ENCODE measurements around the gene EMID1.
A peak's percentile ranks its signal among the peaks of the same experiment; 100 is the strongest.

EMID1 gene

DNA sequence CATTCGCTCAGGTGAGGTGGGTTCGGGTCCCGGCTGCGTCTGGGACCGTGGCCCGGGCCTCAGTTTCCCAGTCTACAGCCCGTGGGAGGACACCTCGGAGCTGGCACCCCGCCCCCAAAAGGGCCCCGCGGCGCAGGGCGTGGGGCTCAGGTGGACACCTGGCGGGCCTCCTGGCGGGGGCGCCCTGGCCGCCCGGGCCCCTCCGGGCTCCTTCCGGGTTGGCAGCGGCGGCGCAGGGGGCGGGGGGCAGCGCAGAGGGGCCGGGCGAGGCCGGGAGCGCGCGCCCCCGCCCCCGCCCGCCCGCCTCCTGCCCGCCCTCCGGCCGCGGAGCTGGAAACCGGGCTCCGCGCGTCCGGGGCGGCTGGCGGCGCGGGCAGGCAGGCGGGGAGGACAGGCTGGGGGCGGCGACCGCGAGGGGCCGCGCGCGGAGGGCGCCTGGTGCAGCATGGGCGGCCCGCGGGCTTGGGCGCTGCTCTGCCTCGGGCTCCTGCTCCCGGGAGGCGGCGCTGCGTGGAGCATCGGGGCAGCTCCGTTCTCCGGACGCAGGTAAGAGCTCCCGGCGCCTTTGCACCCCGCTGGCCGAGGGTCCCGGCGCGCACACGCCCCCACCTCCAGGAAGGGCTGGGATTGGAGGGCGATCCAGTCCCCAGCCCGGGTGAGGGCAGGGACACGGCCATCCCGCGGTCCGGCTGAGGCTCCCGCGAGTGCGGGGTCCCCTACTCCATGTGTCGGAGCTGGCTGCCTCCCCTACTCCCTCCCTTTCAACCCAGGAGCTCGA, at the start of gene EMID1:
Gene EMID1, plus strand, starts transcription at position 303 of the 778 bp plus-strand sequence. Its CDS starts 143 bp downstream, at position 446.
- DNase-seq (ENCODE audit: low spot score): peak; percentile 40

DNA sequence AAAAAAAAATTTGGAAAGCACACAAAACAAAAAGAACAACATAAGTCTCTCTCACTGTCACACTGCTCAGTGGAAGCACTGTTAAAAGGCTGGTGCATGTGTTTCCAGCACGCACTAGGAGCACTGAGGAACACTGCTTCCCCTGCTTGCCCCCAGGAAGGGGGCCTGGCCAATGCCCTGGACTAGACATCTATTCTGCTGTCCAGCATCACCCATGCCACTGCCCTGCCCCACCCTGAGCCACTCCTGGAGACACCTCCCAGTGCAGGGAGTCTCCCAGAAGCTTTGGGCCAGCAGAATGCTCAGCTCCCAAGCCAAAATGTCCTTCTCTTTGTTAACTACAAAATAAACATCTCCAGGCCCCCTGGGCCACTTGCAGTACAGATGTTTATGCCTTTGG, 49.7 kb upstream of the EMID1 start:
- no peak for DNase-seq (ENCODE audit: low spot score)

DNA sequence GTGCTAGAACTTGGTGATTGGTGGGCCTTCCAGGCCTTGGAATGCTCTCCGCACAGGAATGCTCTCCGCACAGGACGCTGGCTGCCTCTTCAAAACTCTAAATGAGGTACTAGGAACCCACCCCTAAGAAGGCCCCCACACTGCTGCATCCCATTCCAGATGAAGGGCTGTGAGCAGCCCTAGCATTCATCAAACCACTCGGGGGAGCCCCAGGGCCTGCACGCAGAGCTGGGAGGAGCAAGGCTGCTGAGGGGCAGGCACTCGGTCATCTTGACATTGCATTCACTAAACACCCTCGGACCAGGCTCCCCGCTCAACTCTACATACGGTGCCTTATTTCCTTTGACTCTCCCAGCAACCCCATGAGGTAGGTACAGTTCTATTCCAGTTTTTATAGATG, 49.2 kb upstream of the EMID1 start:
- no peak for DNase-seq (ENCODE audit: low spot score)

DNA sequence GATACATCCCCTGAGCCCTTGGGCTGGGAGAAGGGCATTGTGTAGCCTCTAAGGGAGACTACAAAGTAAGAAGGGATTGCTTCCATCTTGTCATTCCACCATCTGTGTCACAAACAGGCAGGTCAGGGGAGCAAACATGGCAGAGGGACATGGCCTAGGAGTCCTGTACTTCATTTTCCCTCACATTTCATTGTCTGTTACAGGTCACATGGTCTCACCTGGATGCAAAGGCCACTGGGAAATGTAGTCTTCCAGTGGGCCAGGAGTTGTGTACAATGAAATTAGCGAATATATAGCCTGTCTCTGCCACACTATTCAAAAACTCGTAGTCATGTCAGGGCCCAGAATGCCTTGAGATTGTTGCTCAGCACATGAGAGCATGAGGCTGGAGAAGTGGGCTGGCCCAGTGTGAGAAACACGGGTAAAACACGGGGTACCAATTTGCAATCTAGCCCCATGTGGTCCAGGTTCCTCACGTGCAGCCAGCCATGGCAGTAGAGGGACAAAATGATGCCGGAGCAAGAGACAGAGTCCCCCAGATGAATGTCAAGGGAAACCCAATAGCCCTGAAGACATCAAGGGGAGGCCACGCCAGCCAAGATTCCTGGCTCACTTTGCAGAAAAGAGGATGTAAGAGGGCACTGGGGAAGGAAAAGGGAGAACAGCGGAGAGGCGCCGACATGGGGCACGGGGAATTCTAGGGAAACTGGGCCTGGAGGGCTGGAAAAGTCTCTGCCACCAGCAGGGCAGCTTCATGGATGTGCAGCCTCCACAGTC, 47.7 kb upstream of the EMID1 start:
- DNase-seq (ENCODE audit: low spot score): no peak

DNA sequence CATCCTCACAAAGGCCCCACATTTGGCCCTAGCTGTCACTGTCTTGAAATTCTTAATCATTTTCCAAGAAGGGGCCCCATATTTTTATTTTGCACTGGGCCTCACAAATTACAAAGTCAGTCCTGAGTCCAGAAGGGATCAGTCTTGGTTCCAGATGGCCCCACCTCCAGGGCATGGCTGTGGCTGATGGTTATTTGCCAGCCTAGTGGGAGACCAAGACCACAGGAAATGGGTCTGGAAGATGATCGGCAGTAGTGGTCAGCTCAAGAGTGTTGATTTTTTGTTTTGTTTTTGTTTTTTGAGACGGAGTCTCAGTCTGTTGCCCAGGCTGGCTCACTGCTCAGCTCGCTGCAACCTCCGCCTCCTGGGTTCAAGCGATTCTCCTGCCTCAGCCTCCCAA, 47.1 kb upstream of the EMID1 start:
- DNase-seq (ENCODE audit: low spot score): no peak

DNA sequence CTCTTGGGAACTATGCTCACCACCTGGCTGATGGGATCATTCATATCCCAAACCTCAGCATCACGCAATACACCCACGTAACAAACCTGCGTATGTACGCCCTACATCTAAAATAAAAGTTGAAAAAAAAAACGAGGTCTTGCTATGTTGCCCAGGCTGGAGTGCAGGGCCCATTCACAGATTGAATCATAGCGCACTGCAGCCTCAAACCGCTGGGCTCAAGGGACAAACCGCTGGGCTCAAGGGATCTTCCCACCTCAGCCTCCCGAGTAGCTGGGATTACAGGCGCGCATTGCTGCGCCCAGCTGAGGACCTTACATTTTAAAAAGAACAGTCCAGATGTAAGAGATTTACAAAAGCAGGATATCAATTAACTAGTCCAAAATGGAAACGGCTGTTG, 41.9 kb upstream of the EMID1 start:
- no peak for DNase-seq (ENCODE audit: low spot score)

DNA sequence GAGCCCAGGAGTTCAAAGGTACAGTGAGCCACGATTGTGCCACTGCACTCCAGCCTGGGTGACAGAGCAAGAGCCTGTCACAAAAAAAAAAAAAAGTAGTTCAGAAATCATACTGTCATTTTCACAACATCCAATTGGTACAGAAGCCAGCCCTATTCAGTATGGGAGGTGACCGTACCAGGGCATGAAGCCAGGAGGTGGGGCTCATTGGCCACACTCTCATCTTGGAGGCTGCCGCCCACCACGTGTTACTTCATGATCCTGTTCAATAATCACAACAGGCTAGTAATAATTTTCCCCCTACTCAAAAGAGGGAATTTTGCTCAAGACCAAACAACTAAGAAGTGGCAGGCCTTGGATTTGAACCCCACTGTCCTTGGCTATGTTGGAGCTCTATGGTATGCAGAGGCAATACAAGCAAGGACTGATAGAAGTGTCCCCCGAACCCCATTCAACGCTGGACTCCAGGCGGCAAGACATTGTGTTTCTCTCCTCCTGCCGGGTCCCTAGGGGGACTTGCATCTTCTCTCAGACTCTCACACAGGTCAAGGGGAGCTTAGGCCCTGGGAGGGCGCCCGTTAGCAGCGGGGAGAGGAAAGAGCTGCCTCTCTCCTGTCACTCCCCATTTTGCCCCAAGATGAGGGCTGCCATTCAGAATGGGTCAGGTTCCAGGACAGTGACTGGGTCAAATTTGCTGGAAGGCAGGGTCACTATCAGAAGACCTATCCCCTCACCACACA, 40.2 kb upstream of the EMID1 start:
- no peak for DNase-seq (ENCODE audit: low spot score)

DNA sequence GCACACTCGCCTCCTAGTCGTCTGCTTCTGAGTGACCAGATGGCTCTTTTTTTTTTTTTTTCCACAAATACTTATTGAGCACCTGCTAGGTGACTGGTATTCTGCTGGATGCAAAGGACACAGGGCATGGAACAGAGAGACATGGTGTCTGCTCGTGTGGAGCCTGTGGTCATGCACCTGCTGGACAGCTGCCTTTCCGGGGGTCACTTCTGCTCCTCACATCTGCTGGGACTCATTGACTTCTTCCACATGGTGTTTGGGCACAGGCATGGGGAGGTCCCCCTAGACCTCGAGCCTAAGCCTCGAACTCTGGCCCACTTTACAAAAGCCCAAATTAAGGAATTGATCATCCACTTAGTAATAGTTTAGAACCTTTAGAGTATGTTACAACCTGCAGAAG, 39.5 kb upstream of the EMID1 start:
- DNase-seq (ENCODE audit: low spot score): no peak

DNA sequence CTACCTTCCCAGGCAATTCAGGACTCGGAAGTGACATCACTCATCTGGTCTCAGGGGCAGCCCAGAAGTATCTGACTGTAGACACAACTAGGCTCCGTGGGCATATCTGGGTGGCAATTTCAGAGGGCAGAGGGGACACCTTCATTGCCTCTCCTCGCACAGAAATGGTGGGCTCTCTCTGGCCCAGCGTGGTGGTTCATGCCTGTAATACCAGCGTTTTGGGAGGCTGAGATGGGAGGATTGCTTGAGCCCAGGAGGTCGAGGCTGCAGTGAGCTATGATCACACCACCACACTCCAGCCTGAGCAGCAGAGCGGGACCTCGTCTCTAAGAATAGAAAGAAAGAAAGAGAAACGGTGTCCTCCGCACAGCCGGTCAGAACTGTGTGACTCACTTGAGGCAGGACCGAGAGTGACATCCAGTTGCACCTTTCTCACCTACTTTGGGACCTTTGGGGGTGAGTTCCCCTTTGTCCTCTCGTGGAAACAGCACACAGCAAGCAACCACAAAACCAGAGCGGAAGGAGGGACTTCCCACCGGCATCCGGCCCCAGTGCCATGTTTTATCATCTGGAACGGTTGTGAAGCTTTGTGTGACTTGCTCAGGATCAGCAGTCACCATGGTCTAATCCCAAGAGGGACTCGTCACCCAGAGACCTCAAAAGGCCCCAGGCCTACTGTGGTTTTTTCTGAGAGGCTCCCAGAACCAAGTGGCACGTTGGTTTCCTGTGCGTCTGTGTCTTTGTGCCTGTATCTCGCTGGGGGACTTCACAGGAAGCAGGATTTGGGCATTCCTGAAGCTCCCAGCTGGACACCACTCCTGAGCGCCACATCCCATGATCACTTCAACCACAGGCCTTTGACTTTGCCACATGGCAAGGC, 38.4 kb upstream of the EMID1 start:
- no peak for DNase-seq (ENCODE audit: low spot score)

DNA sequence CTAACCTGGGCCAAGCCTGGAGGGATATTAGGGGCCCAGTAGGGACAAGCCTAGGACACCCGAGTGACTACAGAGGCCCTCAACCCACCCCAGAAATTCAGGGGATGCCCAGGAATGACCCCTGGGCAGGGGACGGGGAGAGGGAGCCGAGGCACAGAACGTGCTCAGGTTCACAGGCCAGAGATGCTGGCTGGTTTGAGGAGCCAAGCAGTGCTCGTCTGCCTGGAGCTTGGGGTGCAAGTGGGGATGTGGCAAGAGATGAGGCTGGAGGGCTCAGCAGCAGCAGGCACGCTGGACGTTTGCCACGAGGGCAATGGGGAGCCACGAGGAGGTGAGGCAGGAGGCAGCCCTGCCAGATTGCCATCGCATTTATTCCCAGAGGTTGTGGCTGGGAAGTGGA, 34.0 kb upstream of the EMID1 start:
- no peak for DNase-seq (ENCODE audit: low spot score)

DNA sequence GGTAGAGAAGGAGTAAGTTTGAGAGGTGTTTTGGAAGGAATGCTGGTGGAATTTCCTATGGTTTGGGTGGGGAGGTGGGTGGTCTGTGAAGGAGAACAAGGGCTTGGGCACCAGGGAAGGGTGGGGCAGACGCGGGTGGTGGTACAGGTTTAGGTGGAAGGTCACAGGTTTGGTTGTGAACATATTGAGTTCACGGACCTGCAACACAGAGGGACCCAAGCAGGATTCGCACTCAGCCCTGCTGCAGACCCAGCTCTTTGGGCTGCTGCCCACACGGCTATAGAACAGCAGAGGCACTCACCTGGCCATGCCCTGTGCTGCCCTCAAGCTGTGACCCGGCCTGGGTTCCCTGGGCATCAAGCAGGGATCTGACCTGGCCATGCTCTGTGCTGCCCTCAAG, 33.5 kb upstream of the EMID1 start:
- DNase-seq (ENCODE audit: low spot score): no peak

DNA sequence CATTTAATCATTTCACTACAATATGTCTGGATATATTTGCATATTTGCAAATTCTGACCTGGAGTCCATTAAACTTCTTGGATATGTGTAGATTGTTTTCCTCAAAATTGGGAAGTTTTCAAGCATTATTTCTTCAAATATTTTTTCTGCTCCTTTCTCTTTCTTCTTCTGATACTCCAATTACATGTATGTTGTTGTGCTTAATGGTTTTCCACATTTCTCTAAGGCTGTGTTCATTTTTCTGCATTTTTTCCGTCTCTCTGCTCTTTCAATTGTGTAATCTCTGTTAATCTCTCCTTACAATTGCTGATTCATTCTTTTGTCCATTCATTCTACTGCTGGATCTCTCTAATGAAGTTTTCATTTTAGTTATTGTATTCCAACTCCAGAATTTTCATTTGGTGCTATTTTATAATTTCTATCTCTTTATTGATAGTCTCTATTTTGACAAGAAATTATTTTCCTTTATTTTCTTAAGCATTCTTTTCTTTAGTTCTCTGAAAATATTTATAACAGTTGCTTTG, 30.3 kb upstream of the EMID1 start:
- DNase-seq (ENCODE audit: low spot score): no peak

DNA sequence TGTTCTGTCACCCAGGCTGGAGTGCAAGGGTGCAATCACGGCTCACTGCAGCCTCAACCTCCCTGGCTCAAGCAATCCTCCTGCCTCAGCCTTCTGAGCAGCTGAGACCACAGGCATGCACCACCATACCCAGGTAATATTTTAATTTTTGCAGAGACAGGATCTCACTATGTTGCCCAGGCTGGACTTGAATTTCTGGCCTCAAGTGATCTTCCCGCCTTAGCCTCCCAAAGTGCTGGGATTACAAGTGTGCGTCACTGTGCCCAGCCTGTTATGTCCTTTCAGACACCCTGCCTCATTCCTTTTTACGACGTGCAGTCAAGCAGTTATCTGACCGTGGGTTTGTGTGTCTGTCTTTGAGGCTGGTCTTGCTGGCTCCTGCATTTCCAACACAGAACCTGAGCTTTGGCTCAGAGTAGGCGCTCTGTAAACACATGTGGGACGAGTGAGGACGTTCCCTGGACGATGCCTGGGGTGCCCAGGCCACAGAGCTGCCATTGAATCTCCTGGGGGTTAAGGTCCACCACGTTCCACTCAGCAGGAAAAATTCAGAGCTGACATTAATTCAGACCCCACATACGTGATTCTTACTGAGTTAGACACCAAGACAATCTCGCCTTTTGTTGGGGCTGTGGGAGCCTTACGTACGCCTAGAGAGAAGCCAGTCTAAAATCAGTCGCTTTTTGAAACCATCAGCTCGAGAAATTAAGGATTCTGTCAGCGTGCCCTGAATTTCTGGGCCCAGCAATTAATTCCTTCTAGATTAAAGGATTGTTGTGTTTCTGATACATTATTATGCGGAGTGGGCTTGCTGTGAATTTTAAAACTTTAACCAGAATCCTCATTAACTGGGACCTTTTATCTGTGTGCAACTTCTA, 21.5 kb upstream of the EMID1 start:
- DNase-seq (ENCODE audit: low spot score): no peak

DNA sequence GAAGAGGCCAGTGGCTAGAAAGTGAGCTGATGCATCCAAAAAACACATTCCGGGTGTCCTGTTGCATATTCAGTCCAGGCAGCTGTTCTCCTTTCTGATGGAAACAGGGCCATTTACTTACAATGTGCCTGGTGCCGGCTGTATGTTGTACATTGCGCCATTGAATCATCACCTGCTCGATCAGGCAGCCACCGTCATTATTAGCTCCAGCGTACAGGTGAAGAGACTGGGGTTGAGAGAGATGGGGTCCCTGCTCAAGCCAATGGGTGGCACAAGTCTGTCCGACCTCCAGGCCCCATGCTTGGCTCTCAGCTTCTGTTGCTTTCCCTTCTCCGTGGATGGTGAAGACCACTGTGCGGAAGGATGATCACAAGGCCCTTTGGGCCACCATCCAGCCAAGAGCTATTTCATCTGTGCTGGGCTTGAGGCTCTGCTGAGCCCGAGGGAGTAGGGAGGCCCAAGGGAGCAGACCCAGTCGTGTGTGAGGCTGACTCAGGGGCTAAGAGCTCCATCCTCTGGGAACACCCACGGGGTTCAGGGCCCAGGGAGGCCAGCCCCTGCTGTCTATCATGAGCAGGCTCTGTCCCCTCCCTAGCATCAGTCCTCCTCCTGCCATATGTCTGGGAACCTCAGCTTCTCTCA, 20.7 kb upstream of the EMID1 start:
- DNase-seq (ENCODE audit: low spot score): no peak

DNA sequence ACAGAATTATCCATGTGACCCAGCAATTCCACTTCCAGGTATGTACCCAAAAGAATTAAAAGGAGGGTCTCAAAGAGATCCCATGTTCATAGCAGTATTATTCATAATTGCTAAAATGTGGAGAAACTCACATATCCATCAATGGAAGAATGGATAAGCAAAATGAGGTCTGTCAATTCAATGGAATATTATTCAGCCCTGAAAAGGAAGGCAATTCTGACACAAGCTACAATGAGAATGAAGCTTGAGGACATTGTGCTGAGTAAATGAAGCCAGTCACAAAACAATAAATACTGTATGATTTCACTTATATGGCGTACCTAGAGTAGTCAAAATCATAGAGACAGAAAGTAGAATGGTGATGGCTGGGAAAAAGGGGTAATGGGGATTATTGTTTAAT, 19.4 kb upstream of the EMID1 start:
- no peak for DNase-seq (ENCODE audit: low spot score)

DNA sequence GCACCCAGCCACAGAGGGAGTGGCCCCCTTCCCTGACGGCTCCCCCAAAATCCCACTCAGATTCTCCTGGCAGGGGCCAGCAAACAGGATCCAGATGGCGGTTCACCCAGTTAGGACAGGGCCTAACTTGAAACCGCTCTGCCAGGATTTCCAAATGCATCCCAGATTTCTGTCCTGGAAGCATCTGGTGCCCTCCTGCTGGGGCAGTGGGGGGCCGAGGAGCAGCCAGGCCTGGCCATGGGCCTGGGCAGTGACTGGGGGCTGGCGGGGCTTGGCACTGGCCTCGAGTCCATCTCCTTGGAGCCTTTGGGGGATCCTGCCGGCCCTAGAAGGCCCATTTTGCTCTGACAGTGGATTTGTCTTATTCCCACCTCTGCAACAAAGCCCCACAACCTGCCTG, 17.9 kb upstream of the EMID1 start:
- DNase-seq (ENCODE audit: low spot score): no peak

DNA sequence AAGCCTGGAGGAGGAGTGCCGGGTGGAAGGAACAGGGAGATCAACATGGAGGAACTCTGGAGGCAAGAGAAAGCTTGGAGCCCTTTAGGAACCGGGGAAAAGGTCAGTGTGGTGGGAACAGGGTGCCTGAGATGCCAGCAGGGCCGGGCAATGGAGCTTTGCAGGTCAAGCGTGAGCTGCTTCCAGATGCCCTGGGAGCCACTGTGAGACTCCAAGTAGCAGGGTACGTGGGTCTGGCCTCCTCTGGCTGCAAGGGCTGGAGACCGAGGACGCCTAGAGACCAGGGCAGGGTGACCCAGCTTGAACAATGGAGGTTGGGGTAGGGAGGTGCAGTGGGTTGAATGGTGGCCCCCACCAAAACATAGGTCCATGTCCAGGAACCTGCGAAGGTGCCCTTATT, 15.6 kb upstream of the EMID1 start:
- no peak for DNase-seq (ENCODE audit: low spot score)

DNA sequence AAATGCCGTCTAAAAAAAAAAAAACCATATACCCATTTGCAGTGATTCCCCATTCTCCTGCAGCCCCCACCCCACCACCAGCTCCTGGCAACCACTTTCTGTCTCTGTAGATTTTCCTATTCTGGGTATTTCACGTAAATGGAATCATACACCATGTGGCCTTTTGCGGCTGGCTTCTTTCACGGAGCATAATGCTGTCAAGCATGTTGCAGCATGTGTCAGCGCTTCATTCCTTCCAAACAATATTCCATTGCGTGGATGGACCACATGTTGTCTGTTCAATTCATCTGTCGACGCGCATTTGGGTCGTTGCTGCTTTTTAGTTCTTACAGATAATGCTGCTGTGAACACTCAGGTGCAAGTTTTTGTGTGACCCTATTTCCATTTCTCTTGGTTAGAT, 14.8 kb upstream of the EMID1 start:
- DNase-seq (ENCODE audit: low spot score): no peak

DNA sequence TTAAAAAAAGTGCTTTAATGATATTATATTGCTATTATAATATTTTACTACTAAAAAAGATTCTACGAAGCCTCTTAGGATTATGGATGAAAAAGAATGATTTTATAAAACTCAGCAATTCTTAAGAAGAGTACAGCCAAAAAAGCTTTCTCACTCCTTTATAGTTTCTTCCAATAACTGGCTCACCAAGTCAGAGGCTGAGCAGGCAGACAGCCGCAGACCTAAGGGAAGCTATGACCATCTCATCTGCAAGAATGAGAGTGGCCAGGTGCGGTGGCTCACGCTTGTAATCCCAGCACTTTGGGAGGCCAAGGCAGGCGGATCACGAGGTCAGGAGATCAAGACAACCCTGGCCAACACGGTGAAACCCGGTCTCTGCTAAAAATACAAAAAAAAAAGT, 12.7 kb upstream of the EMID1 start:
- no peak for DNase-seq (ENCODE audit: low spot score)

DNA sequence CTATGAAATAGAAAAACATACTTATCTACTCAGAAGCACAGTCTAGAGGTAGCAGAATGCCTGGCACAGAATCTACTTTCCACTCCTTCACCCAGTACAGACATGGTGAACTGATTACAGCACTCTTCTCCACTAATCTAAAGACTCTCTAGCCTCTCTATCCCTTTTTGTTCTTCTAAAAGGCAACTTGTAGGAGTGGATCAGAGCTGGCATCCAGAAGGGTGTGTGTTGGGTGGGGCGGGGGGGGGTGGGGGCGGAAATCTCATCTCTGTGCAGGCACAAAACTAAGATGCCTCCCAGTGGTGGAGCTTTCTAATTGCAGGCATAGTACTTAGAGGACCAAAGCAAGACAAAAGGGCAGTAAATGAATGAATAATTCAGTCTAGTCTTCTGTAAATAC, 11.5 kb upstream of the EMID1 start:
- DNase-seq (ENCODE audit: low spot score): no peak
